Immature natural killer cell (primary cell): ENCODE results near the gene SOHLH2. TPM values are rescaled to one million over a fixed set of nuclear protein-coding genes. Genes with fewer than 3 reads are reported as not detected.

Experiments
- DNase-seq, 3 donors: peaks; one replicate each; pipeline ENCODE4 v3.0.0; 2022; ENCODE audit warnings: mixed read lengths in 1 of 3
- H3K27ac Mint-ChIP-seq, 6 donors: one replicate each; pipeline ENCODE4 v1.8.0; 2020; ENCODE audit warnings: mixed read lengths in 6 of 6, mild to moderate bottlenecking in 5 of 6, inconsistent platforms in 4 of 6, moderate library complexity in 3 of 6
- H3K27me3 Mint-ChIP-seq, 3 donors: one replicate each; pipeline ENCODE4 v1.8.0; 2020 to 2021; ENCODE audit warnings: low read depth in 3 of 3, mild to moderate bottlenecking in 3 of 3, mixed read lengths in 3 of 3, moderate library complexity in 3 of 3, inconsistent platforms in 1 of 3
- H3K36me3 Mint-ChIP-seq, 3 donors: one replicate each; pipeline ENCODE4 v1.8.0; 2020; ENCODE audit warnings: mixed read lengths in 3 of 3, inconsistent platforms in 2 of 3, mild to moderate bottlenecking in 2 of 3
- H3K4me1 Mint-ChIP-seq, 2 donors: one replicate each; pipeline ENCODE4 v1.8.0; 2020; ENCODE audit warnings: inconsistent platforms in 2 of 2, mild to moderate bottlenecking in 2 of 2, mixed read lengths in 2 of 2, moderate library complexity in 1 of 2
- H3K4me3 Mint-ChIP-seq, 5 donors: one replicate each; pipeline ENCODE4 v1.8.0; 2020; ENCODE audit warnings: mild to moderate bottlenecking in 5 of 5, mixed read lengths in 5 of 5, inconsistent platforms in 3 of 5, moderate library complexity in 3 of 5
- H3K9me3 Mint-ChIP-seq, 6 donors: one replicate each; pipeline ENCODE4 v1.8.0; 2020; ENCODE audit warnings: mild to moderate bottlenecking in 6 of 6, mixed read lengths in 6 of 6, inconsistent platforms in 4 of 6, moderate library complexity in 3 of 6
- polyA plus RNA-seq, 3 donors: library from polyadenylated mRNA; unstranded; fragments of 300-500 nt; fragmentation: Illumina TruSeq; gene quantifications; one replicate each; pipeline ENCODE4 v1.2.3, GENCODE V29; 2021

Gene SOHLH2
- polyA plus RNA-seq, 3 donors from 2014 or later, result not detected

DNA sequence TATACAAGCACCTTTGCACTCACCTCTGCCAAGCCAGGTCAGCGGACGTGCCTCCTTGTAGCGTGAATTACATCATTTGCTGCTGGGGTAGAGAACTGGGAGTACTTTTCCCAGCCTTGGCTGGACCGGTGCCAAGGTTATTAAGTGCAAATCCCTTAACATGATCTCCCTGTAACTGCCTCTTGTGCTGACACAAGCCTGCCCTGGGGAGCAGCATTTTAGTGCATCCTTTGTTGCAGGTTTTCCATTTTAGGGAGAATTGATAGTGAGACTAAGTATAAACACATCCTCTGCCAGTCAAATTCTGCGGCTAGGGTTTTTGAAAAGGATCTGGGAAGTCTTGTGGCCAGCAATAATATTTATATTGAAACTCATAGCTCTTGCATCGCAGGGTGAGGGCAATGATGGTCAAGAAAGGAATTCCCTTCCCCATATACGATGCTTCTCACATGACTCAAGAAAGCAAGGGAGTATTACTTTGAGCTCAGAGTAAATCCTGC is 50.5 kb downstream of the SOHLH2 start:
- no peak for DNase-seq
- no peaks in the 10 kb centered on the region for H3K27me3 Mint-ChIP-seq
- peaks cover 4 to 32% (median 10%) of the 10 kb centered on the region in 6 donors for H3K9me3 Mint-ChIP-seq
- no peak overlapping the region for H3K4me3 Mint-ChIP-seq
- H3K27ac Mint-ChIP-seq, result no peak overlapping the region
- no peaks in the 10 kb centered on the region for H3K36me3 Mint-ChIP-seq
- H3K4me1 Mint-ChIP-seq, result no peaks in the 10 kb centered on the region

DNA sequence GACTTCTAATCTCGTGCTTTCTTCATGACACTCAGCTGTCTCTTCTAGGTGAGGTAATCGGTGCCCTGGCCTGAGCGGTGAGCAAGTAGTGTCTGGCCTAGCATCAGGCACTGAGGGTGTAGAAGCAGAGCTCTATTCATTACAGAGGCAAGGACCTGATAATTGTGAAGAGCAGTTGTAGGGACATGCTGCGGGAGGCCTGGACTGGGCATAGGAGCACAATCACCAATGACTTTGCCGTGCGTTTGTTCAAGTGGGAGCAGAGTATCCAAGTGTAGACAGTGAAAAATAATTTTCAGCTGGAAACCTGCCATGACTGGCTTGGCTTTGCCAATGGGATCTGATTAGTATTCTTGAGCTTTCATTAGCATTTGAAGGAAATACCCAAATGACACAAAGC is 51.1 kb downstream of the SOHLH2 start:
- no peak overlapping the region for H3K27ac Mint-ChIP-seq
- H3K4me3 Mint-ChIP-seq, result no peak overlapping the region
- H3K36me3 Mint-ChIP-seq, result no peaks in the 10 kb centered on the region
- no peaks in the 10 kb centered on the region for H3K4me1 Mint-ChIP-seq
- no peak for DNase-seq
- H3K9me3 Mint-ChIP-seq, result peaks cover 4 to 27% (median 8%) of the 10 kb centered on the region in 6 donors
- no peaks in the 10 kb centered on the region for H3K27me3 Mint-ChIP-seq

DNA sequence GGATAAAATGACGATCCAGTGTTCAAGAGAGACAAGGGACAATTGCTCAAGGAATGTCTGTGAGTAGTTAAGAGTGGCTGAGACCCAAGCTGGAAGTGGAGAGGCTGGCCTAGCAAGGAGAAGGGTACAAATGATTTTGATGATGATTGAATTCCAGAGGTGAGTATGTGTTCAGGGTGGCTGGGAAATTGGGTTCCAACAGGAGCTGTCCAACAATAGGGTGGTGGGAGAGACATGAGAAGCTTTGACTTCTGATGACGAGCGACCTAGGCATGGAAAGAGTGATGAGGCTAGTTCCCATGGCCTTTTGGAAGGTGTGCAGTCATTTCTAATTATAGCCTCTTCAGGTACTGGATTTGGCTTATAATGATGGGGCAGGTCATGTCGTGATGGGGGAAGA is 54.1 kb downstream of the SOHLH2 start:
- no peak overlapping the region for H3K4me3 Mint-ChIP-seq
- peaks cover 7 to 29% (median 9%) of the 10 kb centered on the region in 6 donors for H3K9me3 Mint-ChIP-seq
- peaks cover 0 to 5% (median 0%) of the 10 kb centered on the region in 3 donors for H3K27me3 Mint-ChIP-seq
- H3K27ac Mint-ChIP-seq, result no peak overlapping the region
- no peaks in the 10 kb centered on the region for H3K36me3 Mint-ChIP-seq
- H3K4me1 Mint-ChIP-seq, result no peaks in the 10 kb centered on the region
- DNase-seq, result no peak

DNA sequence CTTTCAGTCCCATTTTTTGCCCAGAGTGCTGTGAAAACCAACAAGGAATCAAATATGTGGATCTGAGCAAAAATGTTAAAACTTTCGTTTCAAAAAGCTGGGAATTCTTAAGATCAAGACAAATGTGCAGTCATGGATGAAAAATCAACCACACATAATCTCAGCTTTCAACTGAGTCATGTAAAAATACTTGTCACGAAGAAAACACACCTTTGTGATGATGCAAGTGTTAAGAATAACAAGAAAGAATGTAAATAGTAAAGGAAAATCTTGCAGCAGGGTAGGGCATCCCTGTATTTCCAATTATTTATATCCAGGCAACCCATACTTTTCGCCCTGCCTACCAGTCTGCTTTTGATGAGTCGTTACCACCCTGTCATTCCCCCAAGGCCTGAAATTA is 55.7 kb downstream of the SOHLH2 start:
- H3K4me1 Mint-ChIP-seq, result no peaks in the 10 kb centered on the region
- DNase-seq, result no peak
- peaks cover 0 to 5% (median 0%) of the 10 kb centered on the region in 3 donors for H3K27me3 Mint-ChIP-seq
- H3K27ac Mint-ChIP-seq, result no peak overlapping the region
- peaks cover 9 to 36% (median 12%) of the 10 kb centered on the region in 6 donors for H3K9me3 Mint-ChIP-seq
- H3K4me3 Mint-ChIP-seq, result no peak overlapping the region
- no peaks in the 10 kb centered on the region for H3K36me3 Mint-ChIP-seq

DNA sequence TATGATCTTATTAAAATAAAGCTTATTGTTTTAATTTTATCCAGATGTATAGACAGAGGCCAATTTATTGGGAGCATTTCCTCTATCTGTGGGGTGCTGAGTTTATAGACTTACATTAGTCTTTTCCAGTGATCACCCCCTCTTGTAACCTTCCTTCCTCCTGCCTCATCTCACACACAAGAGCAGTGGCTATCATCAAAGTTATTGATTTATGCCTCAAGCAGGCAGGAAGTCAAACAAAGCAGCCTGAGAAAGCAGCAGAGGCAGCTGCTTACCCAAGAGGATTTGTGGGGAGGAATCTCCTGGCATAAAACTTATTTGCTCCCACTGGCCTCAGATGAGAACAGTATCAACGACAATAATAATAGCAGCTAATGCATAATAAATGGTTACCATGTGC is 56.9 kb downstream of the SOHLH2 start:
- H3K4me1 Mint-ChIP-seq, result no peaks in the 10 kb centered on the region
- H3K4me3 Mint-ChIP-seq, result no peak overlapping the region
- no peak overlapping the region for H3K27ac Mint-ChIP-seq
- H3K9me3 Mint-ChIP-seq, result peaks cover 10 to 36% (median 12%) of the 10 kb centered on the region in 6 donors
- H3K27me3 Mint-ChIP-seq, result peaks cover 0 to 5% (median 0%) of the 10 kb centered on the region in 3 donors
- no peaks in the 10 kb centered on the region for H3K36me3 Mint-ChIP-seq
- DNase-seq, result no peak

DNA sequence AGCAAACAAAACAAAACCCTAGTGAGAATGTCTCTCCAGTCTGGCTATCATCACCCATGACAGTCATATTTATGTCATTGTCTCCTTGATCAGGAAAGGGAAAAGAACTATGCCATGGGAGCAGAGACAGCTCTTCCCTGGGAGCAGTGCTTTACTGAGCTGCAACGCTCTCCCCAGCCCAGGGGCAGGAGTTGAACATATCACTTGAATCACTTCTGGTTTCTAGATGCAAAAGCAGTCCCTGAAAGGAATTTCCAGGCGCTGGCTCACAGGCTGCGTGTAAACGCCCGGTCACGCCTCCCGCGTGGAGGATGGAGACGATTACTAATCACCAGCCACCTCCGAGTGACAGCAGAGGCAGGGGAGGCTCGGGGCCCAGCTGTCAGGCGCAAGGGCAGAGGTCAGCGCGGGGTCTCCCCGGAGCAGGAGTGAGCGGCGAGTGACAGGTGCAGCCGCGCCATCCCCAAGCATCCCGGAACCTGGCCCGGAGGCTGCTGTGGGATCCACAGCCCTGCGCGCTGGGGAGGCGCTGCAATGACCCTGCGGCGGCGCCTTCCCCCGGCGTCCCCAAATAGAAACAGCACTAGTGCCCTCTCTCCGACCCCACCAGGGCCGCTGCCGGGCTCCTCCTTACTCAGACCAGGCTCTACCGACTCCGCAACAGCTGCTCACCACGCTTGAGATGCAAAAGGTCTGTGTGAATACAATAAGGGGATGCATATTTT is 59.6 kb downstream of the SOHLH2 start:
- DNase-seq, result no peak
- Mint-ChIP-seq H3K9me3 (peaks cover 7 to 35% (median 13%) of the 10 kb centered on the region in 6 donors), H3K36me3 (no peaks in the 10 kb centered on the region), H3K4me3 (no peak overlapping the region), H3K27ac (no peak overlapping the region), H3K27me3 (peaks cover 0 to 6% (median 0%) of the 10 kb centered on the region in 3 donors), H3K4me1 (no peaks in the 10 kb centered on the region)

DNA sequence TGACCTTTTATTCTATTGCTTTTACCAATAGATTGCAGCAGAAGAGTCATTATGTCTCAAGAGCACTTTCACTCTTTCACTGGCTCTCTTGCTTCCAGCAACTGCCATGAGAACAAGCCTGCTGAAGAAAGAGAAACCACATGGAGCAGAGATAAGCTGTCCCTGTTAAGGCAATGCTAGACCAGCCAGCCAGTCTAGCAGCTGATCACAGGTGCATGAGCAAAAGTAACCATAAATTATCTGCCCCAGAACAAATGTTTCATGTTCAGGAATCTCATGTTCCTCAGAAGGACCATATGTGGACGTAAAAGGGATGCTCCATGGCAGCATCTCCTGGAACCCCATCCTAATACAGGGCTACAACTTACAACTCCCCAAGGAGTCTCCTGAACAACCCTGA is 62.8 kb downstream of the SOHLH2 start:
- no peak for DNase-seq
- Mint-ChIP-seq H3K27ac (no peak overlapping the region), H3K27me3 (peaks cover 0 to 8% (median 0%) of the 10 kb centered on the region in 3 donors), H3K9me3 (peaks cover 9 to 48% (median 16%) of the 10 kb centered on the region in 6 donors), H3K4me1 (no peaks in the 10 kb centered on the region), H3K36me3 (no peaks in the 10 kb centered on the region), H3K4me3 (no peak overlapping the region)

DNA sequence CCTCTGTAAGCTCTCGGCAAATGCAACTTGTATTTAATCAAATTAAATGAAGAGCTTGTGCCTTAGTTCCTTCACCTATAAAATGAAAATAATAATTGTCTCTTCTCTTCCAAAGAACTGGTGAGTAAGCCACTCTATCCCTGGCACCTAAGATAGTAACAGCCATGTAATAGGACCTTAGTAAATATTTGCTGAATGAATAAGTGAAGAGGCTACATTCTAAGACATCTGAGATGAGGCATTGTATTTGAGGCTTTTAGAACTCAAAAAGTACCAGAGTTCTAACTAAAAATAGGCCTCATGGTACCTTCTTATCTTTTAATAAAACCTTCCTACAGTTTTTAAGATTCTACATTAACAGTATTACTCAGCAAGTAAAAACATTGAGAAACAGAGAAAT is 65.9 kb downstream of the SOHLH2 start:
- no peak for DNase-seq
- Mint-ChIP-seq H3K27ac (no peak overlapping the region), H3K4me3 (no peak overlapping the region), H3K9me3 (peaks cover 6 to 29% (median 11%) of the 10 kb centered on the region in 6 donors), H3K36me3 (no peaks in the 10 kb centered on the region), H3K27me3 (peaks cover 0 to 3% (median 0%) of the 10 kb centered on the region in 3 donors), H3K4me1 (no peaks in the 10 kb centered on the region)

DNA sequence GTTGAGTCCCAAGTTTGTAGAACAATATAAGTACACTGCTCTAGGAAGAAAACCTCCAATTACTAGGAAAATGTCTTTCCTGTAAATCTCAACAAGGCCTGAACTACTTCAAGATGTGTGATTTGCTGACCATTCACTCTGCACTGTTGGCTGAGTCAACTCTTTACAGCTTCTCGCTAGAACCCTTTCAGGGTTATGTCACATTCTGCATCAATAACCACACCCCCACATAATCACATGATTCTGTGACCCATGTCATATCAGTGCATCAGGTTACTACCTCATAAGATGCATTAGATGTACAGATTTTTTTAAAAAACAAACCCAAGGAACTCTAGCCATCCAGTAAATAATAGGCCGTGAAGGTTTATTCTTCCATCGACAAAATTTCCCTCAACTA is 67.0 kb downstream of the SOHLH2 start:
- Mint-ChIP-seq H3K4me1 (no peaks in the 10 kb centered on the region), H3K27ac (no peak overlapping the region), H3K36me3 (no peaks in the 10 kb centered on the region), H3K9me3 (peaks cover 6 to 24% (median 9%) of the 10 kb centered on the region in 6 donors), H3K4me3 (no peak overlapping the region), H3K27me3 (peaks cover 0 to 3% (median 0%) of the 10 kb centered on the region in 3 donors)
- DNase-seq, result no peak

DNA sequence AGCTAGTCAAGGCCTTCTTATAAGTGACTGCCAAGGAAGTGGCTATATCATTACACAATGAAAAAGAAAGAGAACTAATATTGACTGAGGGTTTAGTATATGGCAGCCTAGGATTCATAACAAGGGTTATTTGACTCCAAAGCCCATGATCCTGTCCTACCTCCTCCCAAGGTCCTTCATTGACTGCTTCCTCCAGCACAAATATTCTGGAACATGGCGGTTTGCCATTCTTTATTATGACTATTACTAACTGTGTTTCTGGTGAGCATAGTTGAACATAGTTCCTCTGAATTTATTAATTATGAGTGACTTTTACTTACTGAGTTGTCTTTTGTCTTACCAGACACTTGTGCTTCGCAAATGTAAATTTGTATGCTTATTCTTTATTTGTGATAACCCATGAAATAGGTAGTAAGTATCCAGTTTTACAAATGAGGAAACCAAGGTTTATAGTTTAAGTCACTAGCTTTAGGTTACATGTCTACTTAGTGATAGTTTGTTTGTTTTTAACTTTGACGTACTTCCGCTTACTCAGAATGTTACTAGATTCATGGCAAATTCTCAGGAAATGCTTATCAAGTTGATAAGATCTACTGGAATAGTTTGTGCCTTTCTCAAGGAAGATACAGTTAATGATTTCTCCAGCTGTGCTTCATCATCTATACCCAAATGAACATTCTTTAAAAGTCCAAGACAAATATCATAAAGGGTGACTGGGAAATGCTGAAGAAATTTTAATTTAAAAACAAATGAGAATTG is 67.7 kb downstream of the SOHLH2 start:
- no peak for DNase-seq
- peaks cover 6 to 28% (median 9%) of the 10 kb centered on the region in 6 donors for H3K9me3 Mint-ChIP-seq
- H3K36me3 Mint-ChIP-seq, result no peaks in the 10 kb centered on the region
- H3K4me3 Mint-ChIP-seq, result no peak overlapping the region
- no peak overlapping the region for H3K27ac Mint-ChIP-seq
- peaks cover 0 to 3% (median 0%) of the 10 kb centered on the region in 3 donors for H3K27me3 Mint-ChIP-seq
- no peaks in the 10 kb centered on the region for H3K4me1 Mint-ChIP-seq

DNA sequence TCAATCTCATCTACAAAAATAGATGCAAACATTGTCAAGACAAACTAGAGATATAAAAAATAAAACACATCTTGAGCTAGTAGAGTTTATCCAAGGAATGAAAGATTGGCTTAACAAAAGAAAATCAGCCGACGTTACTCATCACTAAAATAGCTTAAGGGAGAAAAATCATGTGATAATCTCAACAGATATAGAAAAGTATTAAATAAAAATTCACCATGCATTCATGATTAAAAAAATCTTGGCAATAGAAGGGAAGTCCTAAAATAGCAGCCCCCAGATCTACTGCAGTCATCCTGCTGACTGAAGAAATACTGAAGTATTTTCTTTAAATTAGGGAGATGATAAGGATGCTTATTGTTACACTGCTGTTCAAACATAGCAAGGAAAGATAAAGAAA is 70.6 kb downstream of the SOHLH2 start:
- Mint-ChIP-seq H3K27me3 (no peaks in the 10 kb centered on the region), H3K4me3 (no peak overlapping the region), H3K27ac (no peak overlapping the region), H3K9me3 (peaks cover 3 to 24% (median 7%) of the 10 kb centered on the region in 6 donors), H3K4me1 (no peaks in the 10 kb centered on the region), H3K36me3 (no peaks in the 10 kb centered on the region)
- no peak for DNase-seq

DNA sequence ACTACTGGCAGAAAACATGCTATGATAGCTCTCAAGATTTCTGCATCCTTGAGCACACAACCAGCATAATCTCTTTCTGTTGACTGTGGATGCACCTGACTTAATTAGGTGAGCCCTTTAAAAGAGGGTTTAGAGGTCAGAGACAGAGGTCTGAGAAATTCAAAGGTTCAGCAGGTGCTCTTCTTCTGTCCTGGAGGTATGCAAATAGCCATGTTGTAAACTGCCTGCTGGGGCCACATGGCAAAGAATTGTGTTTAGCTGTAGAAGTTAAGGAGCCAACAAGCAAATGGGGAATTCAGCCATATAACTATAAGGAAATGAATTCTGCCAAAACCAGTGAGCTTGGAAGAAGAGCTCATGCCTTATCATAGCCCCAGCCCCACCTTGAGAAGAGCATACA is 71.6 kb downstream of the SOHLH2 start:
- H3K36me3 Mint-ChIP-seq, result no peaks in the 10 kb centered on the region
- no peak overlapping the region for H3K27ac Mint-ChIP-seq
- H3K9me3 Mint-ChIP-seq, result peaks cover 3 to 26% (median 9%) of the 10 kb centered on the region in 6 donors
- no peak for DNase-seq
- H3K4me1 Mint-ChIP-seq, result no peaks in the 10 kb centered on the region
- no peaks in the 10 kb centered on the region for H3K27me3 Mint-ChIP-seq
- no peak overlapping the region for H3K4me3 Mint-ChIP-seq

DNA sequence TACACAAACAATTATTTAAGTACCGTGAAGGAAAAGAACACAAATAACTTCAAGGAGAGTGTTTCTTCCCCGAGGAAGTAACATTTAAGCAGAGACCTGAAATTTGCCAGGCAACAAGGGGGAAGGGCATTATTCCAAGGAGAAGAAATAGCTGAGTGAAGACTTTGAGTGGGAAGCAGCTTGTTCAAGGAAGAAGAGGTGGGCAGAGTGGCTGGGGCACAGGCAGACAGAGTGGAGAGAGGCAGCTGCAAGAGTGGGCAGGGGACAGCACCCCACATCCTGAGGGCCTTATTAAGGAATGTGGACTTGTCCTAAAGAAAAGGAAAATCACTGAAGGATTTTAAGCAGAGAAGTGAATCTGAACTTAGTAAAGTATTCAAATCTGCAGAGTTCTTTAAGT is 78.5 kb downstream of the SOHLH2 start:
- peaks cover 0 to 4% (median 0%) of the 10 kb centered on the region in 3 donors for H3K27me3 Mint-ChIP-seq
- H3K27ac Mint-ChIP-seq, result no peak overlapping the region
- DNase-seq, result no peak
- H3K36me3 Mint-ChIP-seq, result no peaks in the 10 kb centered on the region
- no peak overlapping the region for H3K4me3 Mint-ChIP-seq
- H3K9me3 Mint-ChIP-seq, result peaks cover 3 to 37% (median 17%) of the 10 kb centered on the region in 6 donors
- H3K4me1 Mint-ChIP-seq, result no peaks in the 10 kb centered on the region

DNA sequence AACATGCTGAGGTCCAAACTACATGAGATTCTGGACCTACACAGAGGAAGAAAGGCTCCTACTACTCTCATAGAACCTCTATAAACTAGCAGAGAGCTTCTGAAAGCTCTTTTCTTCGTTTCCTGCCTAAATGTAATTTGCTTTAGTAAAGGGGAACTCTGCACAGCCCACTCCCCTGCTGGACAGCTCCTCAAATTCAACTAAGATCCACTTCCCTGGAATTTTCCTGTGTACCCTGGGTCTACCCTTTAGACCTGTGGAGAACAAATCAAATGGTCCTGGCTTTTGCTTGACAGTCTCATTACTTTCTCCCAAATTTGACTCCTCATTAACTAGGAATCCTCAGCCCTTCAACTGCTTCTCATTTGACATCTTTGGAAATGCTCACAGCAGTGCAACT is 79.7 kb downstream of the SOHLH2 start:
- Mint-ChIP-seq H3K27ac (no peak overlapping the region), H3K9me3 (peaks cover 3 to 33% (median 18%) of the 10 kb centered on the region in 6 donors), H3K27me3 (peaks cover 0 to 4% (median 0%) of the 10 kb centered on the region in 3 donors), H3K4me3 (no peak overlapping the region), H3K36me3 (no peaks in the 10 kb centered on the region), H3K4me1 (no peaks in the 10 kb centered on the region)
- DNase-seq, result no peak
